Suprapubic skin (tissue), 4 donors: ENCODE measurements around the gene TNFAIP8L3.

Experiments used
- EP300 ChIP-seq: sonication (generic); formaldehyde crosslinking; IDR thresholded peaks from one replicate; pipeline ENCODE4 v1.6.1; 2017; ENCODE audit warnings: antibody characterized with exemption
- POLR2A ChIP-seq, 2 donors: fragments of 450-650 bp; IDR thresholded peaks; one replicate each; pipeline ENCODE4 v1.6.1; 2017; ENCODE audit warnings: antibody characterized with exemption in 2 of 2, mild to moderate bottlenecking in 2 of 2, moderate library complexity in 2 of 2
- POLR2AphosphoS5 ChIP-seq, 3 donors: sonication (generic); formaldehyde crosslinking; IDR thresholded peaks; one replicate each; pipeline ENCODE4 v1.6.1; 2017; ENCODE audit warnings: antibody characterized with exemption in 3 of 3
- TF ChIP-seq, protein P1 (sequence below), 2 donors: fragments of 200-600 bp in 1 of 2; fragments of 450-650 bp in 1 of 2; sonication (generic) in 1 of 2; IDR thresholded peaks; one replicate each; pipeline ENCODE4 v1.5.1; 2016 to 2019; ENCODE audit warnings: antibody characterized with exemption in 2 of 2, mild to moderate bottlenecking in 1 of 2, moderate library complexity in 1 of 2

DNA sequence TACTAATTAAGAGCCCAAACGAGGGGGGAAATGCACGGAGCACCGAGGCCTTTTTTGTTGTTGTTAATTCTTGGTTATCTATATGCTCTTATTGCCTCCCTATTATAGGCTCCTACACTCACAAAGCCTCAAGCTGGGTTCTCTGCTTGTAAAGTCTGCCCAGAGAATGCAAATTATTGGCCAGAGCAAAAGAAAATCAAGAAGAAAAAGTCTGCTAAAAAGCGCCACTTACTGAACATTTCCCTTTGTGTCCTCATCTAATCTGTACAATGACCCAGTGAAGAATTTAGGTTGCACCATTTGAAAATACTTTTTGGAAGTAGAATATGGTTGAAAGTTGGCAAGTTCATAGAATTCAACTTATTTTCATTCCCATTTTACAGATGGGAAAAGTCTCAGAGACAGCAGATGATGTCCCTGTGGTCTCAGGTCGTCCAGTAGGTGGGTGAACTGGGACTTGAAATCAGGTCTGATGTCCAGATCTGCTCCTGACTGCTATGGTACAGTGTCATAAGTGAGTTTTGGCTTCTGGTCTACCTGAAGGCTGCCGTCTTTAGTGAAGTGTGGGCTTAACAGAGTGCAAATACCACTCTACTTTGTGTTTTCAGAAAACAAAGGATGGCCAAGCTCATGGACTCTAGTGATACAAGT lies 1.1 kb upstream of the TNFAIP8L3 start:
- TF ChIP-seq, protein P1, sequence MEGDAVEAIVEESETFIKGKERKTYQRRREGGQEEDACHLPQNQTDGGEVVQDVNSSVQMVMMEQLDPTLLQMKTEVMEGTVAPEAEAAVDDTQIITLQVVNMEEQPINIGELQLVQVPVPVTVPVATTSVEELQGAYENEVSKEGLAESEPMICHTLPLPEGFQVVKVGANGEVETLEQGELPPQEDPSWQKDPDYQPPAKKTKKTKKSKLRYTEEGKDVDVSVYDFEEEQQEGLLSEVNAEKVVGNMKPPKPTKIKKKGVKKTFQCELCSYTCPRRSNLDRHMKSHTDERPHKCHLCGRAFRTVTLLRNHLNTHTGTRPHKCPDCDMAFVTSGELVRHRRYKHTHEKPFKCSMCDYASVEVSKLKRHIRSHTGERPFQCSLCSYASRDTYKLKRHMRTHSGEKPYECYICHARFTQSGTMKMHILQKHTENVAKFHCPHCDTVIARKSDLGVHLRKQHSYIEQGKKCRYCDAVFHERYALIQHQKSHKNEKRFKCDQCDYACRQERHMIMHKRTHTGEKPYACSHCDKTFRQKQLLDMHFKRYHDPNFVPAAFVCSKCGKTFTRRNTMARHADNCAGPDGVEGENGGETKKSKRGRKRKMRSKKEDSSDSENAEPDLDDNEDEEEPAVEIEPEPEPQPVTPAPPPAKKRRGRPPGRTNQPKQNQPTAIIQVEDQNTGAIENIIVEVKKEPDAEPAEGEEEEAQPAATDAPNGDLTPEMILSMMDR (IDR thresholded peaks at IDR 0.05), result no peak
- no peak for TF ChIP-seq POLR2A (IDR thresholded peaks at IDR 0.05)
- TF ChIP-seq POLR2AphosphoS5 (IDR thresholded peaks at IDR 0.05), result no peak
- no peak for TF ChIP-seq EP300
